H1 (cell line): ENCODE data around the gene OTUB1. TPM values are rescaled to one million over a fixed set of nuclear protein-coding genes. Genes with fewer than 3 reads are reported as not detected.

ENCODE experiments used
- CBX5 ChIP-seq: fragments of 300-800, 300-1000 bp; sonication (generic); IDR thresholded peaks from 2 replicates; pipeline ENCODE4 v1.7.1; 2016; ENCODE audit warnings: antibody characterized with exemption, low read length, low read depth
- CBX8 ChIP-seq: fragments of 300-800, 300-1000 bp; sonication (generic); IDR thresholded peaks from 2 replicates; pipeline ENCODE4 v1.7.1; 2016; ENCODE audit warnings: low read depth, low read length, borderline replicate concordance
- EGR1 ChIP-seq: IDR thresholded peaks from 2 replicates; pipeline ENCODE4 v1.6.1; 2011; ENCODE audit warnings: low read depth, low read length, borderline replicate concordance
- EP300 ChIP-seq, 2 experiments: IDR thresholded peaks; 1 replicate in 1 of 2; 2 replicates in 1 of 2; pipeline ENCODE4 v1.6.1; 2011 to 2012; ENCODE audit warnings: low read depth in 2 of 2, low read length in 2 of 2, mild to moderate bottlenecking in 2 of 2, borderline replicate concordance in 1 of 2, inconsistent platforms in 1 of 2, moderate library complexity in 1 of 2
- NRF1 ChIP-seq: IDR thresholded peaks from 2 replicates; pipeline ENCODE4 v1.6.1; 2011; ENCODE audit warnings: mild to moderate bottlenecking, low read depth, low read length, improper control_type of control experiment
- RXRA ChIP-seq: IDR thresholded peaks from 2 replicates; pipeline ENCODE4 v1.6.1; 2011; ENCODE audit warnings: low read depth, mild to moderate bottlenecking, low read length, moderate library complexity; ENCODE audit not compliant: insufficient read depth
- SIN3A ChIP-seq, 2 experiments: IDR thresholded peaks in 1 of 2; conservative IDR thresholded peaks in 1 of 2; 2 replicates each; pipeline ENCODE4 v1.6.1; 2011 to 2012; ENCODE audit warnings: low read length in 2 of 2, improper control_type of control experiment in 1 of 2, low read depth in 1 of 2, mild to moderate bottlenecking in 1 of 2
- SP2 ChIP-seq: IDR thresholded peaks from 2 replicates; pipeline ENCODE4 v1.6.1; 2012; ENCODE audit warnings: mild to moderate bottlenecking, low read length, inconsistent platforms
- SRF ChIP-seq: IDR thresholded peaks from 2 replicates; pipeline ENCODE4 v1.6.1; 2011; ENCODE audit warnings: mild to moderate bottlenecking, low read depth, low read length, moderate library complexity
- TAF7 ChIP-seq: optimal IDR thresholded peaks from 2 replicates; pipeline ENCODE3; 2011; ENCODE audit warnings: low read depth, mild to moderate bottlenecking, inconsistent platforms, low read length, moderate library complexity, borderline replicate concordance
- YY1 ChIP-seq: IDR thresholded peaks from 2 replicates; pipeline ENCODE4 v1.6.1; 2011; ENCODE audit warnings: low read depth, mild to moderate bottlenecking, low read length
- polyA plus RNA-seq, 7 experiments: library from polyadenylated mRNA; depleted of rRNA in 3 of 7; stranded (reverse) in 5 of 7; unstranded in 2 of 7; fragments of >200 nt in 5 of 7; fragments of 200-250 nt in 2 of 7; gene quantifications; 1 replicate in 5 of 7; 2 replicates in 1 of 7; 4 replicates in 1 of 7; pipeline versions ENCODE4 v1.2.1 to v1.2.3, GENCODE V29; 2011 to 2013; ENCODE audit warnings: missing spikeins in 2 of 7, mixed read lengths in 2 of 7
- total RNA-seq: library from RNA; stranded (reverse); fragmentation: NEBNext Ultra II Directional; extraction: Animal tissue kit (Norgen Biotek cat#: 25700); gene quantifications from 2 replicates; pipeline ENCODE4 v1.2.1, GENCODE V29; 2021
- TF ChIP-seq, protein P1 (sequence below): fragments of 300-600 bp; sonication (generic); IDR thresholded peaks from 2 replicates; pipeline ENCODE4 v1.7.1; 2012; ENCODE audit warnings: low read length, moderate library complexity, mild to moderate bottlenecking, inconsistent platforms; ENCODE audit not compliant: insufficient replicate concordance

OTUB1 gene
- total and polyA plus RNA-seq, 2 of the 8 experiments (the other 6 are each of a cell fraction or from before 2014, with no cell fraction given) = 110 to 274 TPM

DNA sequence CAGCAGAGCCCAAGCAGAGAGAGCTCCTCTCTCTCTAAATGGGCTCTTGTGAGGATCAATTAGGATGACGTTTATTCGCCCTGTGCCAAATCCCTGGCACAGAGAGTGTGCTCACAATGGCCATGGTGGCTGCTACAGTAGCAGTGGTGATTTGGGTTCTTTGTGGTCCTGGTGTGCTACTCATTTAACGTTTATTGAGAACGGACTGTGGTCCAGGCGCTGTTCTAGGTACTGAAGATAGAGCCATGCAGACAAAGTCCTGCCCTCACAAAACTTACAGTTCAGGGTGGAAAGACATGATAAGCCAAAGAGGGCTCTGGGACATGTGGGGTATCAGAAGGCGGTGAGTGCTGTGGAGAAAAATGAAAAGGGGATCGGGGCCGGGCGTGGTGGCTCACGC is 5.3 kb downstream of the OTUB1 start (continued):
- TF ChIP-seq, protein P1, sequence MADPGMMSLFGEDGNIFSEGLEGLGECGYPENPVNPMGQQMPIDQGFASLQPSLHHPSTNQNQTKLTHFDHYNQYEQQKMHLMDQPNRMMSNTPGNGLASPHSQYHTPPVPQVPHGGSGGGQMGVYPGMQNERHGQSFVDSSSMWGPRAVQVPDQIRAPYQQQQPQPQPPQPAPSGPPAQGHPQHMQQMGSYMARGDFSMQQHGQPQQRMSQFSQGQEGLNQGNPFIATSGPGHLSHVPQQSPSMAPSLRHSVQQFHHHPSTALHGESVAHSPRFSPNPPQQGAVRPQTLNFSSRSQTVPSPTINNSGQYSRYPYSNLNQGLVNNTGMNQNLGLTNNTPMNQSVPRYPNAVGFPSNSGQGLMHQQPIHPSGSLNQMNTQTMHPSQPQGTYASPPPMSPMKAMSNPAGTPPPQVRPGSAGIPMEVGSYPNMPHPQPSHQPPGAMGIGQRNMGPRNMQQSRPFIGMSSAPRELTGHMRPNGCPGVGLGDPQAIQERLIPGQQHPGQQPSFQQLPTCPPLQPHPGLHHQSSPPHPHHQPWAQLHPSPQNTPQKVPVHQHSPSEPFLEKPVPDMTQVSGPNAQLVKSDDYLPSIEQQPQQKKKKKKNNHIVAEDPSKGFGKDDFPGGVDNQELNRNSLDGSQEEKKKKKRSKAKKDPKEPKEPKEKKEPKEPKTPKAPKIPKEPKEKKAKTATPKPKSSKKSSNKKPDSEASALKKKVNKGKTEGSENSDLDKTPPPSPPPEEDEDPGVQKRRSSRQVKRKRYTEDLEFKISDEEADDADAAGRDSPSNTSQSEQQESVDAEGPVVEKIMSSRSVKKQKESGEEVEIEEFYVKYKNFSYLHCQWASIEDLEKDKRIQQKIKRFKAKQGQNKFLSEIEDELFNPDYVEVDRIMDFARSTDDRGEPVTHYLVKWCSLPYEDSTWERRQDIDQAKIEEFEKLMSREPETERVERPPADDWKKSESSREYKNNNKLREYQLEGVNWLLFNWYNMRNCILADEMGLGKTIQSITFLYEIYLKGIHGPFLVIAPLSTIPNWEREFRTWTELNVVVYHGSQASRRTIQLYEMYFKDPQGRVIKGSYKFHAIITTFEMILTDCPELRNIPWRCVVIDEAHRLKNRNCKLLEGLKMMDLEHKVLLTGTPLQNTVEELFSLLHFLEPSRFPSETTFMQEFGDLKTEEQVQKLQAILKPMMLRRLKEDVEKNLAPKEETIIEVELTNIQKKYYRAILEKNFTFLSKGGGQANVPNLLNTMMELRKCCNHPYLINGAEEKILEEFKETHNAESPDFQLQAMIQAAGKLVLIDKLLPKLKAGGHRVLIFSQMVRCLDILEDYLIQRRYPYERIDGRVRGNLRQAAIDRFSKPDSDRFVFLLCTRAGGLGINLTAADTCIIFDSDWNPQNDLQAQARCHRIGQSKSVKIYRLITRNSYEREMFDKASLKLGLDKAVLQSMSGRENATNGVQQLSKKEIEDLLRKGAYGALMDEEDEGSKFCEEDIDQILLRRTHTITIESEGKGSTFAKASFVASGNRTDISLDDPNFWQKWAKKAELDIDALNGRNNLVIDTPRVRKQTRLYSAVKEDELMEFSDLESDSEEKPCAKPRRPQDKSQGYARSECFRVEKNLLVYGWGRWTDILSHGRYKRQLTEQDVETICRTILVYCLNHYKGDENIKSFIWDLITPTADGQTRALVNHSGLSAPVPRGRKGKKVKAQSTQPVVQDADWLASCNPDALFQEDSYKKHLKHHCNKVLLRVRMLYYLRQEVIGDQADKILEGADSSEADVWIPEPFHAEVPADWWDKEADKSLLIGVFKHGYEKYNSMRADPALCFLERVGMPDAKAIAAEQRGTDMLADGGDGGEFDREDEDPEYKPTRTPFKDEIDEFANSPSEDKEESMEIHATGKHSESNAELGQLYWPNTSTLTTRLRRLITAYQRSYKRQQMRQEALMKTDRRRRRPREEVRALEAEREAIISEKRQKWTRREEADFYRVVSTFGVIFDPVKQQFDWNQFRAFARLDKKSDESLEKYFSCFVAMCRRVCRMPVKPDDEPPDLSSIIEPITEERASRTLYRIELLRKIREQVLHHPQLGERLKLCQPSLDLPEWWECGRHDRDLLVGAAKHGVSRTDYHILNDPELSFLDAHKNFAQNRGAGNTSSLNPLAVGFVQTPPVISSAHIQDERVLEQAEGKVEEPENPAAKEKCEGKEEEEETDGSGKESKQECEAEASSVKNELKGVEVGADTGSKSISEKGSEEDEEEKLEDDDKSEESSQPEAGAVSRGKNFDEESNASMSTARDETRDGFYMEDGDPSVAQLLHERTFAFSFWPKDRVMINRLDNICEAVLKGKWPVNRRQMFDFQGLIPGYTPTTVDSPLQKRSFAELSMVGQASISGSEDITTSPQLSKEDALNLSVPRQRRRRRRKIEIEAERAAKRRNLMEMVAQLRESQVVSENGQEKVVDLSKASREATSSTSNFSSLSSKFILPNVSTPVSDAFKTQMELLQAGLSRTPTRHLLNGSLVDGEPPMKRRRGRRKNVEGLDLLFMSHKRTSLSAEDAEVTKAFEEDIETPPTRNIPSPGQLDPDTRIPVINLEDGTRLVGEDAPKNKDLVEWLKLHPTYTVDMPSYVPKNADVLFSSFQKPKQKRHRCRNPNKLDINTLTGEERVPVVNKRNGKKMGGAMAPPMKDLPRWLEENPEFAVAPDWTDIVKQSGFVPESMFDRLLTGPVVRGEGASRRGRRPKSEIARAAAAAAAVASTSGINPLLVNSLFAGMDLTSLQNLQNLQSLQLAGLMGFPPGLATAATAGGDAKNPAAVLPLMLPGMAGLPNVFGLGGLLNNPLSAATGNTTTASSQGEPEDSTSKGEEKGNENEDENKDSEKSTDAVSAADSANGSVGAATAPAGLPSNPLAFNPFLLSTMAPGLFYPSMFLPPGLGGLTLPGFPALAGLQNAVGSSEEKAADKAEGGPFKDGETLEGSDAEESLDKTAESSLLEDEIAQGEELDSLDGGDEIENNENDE = no peak
- TF ChIP-seq CBX5 (no peak), RXRA (no peak), TAF7 (no peak), NRF1 (no peak), SRF (no peak), EGR1 (no peak), SIN3A (conservative IDR thresholded peaks at IDR 0.05 in 1 of 2, IDR thresholded peaks at IDR 0.05 in 1 of 2; ENCODE audit: low read depth in 1 of 2, low read length in 2 of 2) (no peak), YY1 (no peak), EP300 (IDR thresholded peaks at IDR 0.05; ENCODE audit: borderline replicate concordance in 1 of 2, low read depth in 2 of 2, low read length in 2 of 2) (no peak), CBX8 (no peak), SP2 (no peak)
